HG03060 (cell line): Measurements from ENCODE around the gene CFAP65.

Source experiments
- ATAC-seq: cut with Tn5 transposase; IDR thresholded peaks from one replicate; pipeline ENCODE4 v1.9.1; 2021; ENCODE audit warnings: low read depth, moderate number of reproducible peaks; ENCODE audit not compliant: unreplicated experiment

Gene CFAP65, protein sequence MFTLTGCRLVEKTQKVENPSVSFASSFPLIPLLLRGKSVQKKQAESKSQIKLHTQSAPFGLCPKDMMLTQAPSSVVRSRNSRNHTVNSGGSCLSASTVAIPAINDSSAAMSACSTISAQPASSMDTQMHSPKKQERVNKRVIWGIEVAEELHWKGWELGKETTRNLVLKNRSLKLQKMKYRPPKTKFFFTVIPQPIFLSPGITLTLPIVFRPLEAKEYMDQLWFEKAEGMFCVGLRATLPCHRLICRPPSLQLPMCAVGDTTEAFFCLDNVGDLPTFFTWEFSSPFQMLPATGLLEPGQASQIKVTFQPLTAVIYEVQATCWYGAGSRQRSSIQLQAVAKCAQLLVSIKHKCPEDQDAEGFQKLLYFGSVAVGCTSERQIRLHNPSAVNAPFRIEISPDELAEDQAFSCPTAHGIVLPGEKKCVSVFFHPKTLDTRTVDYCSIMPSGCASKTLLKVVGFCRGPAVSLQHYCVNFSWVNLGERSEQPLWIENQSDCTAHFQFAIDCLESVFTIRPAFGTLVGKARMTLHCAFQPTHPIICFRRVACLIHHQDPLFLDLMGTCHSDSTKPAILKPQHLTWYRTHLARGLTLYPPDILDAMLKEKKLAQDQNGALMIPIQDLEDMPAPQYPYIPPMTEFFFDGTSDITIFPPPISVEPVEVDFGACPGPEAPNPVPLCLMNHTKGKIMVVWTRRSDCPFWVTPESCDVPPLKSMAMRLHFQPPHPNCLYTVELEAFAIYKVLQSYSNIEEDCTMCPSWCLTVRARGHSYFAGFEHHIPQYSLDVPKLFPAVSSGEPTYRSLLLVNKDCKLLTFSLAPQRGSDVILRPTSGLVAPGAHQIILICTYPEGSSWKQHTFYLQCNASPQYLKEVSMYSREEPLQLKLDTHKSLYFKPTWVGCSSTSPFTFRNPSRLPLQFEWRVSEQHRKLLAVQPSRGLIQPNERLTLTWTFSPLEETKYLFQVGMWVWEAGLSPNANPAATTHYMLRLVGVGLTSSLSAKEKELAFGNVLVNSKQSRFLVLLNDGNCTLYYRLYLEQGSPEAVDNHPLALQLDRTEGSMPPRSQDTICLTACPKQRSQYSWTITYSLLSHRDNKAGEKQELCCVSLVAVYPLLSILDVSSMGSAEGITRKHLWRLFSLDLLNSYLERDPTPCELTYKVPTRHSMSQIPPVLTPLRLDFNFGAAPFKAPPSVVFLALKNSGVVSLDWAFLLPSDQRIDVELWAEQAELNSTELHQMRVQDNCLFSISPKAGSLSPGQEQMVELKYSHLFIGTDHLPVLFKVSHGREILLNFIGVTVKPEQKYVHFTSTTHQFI (N-terminal part only)

DNA sequence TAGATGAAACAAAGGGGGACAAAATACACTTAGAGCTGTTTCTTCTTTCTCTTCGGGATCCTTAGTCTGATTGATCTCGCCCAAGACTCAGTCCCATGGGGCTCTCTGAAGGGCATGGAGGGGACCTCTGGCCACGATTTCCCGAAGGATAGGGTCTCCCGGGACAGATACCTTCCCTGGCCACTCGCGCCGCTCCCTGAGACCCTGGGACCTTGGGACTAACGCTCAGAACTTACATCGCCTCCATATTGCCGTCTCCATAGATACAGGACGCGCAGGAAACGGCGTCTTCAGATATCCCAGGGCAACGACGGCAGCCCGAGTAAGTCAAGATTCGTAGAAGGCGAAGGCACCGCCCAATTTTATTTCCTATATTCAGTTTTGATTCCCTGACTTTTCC, at the start of gene CFAP65:
TSS of gene CFAP65 (minus strand) at position 265 of the 400 bp plus-strand sequence. CDS start 2,468 bp downstream, outside the sequence.
- ATAC-seq: no peak

DNA sequence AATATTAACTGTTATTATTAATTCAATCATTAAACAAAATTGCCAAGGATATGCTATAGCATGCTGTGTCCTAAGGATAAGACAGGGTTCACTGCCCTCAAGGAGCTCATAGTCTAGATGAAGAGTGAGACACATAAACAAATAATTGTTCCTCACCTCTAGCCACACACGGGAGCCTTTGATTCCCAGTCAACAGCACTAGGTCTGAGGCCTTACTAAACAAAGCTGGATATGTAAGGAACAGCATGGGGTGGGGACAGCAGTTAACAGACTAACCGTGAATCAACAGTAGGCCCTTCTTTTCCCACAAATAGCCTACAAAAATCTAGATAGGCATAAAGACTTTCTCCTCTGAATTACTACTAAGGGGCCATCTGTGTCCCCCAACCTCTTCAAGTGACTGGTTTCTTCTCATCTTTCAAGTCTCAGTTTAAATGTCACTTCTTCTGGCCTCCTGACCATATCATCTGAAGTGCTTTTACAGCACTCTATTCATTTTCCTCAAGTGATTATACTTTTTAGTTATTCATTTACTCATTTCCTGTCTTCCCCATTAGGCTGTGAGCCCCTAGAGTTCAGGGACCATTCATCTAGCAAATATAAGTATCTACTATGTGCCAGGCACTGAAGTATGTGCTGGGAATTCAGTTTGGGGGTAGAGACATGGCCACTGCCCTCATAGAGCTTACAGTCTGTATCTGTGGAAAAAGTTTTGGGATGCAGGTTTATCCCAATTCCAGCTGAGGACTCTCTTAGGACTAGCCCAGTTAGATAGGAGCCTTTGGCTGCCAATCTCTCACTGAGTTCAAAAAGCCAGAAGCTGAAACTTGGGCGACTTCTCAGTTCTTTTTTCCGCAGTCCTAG, 49.4 kb upstream of the CFAP65 start:
- ATAC-seq: no peak

DNA sequence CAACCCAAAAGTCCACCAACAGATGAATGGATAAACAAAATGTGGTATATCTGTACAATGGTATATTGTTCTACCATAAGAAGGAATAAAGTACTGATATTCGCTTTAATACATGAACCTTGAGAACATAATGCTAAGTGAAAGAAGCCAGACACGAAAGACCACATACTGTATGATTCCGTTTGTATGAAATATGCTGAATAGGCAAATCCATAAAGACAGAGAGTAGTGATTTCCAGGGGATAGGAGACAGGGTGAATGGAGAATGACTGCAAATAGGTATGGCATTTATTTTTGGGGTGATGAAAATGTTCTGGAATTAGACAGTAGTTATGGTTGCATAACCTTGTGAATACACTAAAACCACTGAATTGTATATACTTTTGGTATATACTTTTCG, 48.0 kb upstream of the CFAP65 start:
- ATAC-seq: no peak

DNA sequence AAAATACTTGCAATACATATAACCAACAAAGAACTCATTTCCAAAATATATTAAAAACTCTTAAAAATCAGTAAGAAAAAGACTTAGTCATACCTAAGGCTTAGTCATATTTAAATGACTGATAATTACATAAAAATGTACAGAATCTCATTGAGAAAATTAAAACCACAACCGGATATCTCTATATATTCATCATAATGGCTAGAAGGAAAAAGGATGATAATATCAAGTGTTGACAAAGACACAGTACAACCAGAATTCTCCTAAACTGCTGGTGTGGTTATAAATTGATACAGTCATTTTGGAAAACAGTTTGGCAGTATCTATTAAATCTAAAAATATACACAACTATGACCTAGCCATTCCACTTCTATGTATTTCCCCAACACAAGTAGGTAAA, 46.5 kb upstream of the CFAP65 start:
- no peak for ATAC-seq

DNA sequence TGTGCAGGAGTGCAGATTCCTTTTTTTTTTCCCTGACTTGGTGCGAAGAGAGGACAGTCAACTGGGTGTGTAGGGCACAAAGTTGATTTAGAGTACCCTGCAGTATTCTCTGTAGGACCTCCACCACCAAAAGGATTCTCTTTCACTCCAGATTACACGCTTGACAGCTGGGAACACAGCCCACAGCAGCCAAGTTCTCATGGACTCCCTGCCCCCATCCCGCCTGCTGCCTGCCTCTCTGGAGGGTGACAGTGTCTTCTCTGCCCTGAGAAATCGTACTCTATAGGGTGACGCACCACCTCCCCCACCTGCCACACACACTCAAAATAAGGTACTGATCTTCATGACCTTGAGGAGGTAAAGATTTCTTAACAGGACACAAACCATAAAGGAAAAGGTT, 46.0 kb upstream of the CFAP65 start:
- no peak for ATAC-seq

DNA sequence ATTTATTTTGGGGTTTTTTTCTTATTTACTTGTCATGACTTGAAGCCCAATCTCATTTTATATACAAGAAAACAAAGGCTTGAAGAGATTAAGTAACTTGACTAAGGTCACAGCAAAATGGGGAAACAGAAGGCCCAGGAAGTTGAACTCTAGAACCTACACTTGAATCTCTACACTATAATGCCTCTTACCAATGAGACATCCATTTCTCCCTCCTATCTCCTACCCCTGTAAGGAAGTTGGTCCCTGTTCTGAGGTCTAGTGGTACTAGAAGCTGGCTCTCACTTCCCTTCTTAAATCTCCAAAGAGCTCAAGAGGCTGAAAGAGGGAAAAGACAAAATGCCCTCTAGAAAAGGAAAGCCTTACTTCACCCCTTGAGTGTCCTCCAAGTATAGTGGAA, 44.9 kb upstream of the CFAP65 start:
- ATAC-seq: no peak

DNA sequence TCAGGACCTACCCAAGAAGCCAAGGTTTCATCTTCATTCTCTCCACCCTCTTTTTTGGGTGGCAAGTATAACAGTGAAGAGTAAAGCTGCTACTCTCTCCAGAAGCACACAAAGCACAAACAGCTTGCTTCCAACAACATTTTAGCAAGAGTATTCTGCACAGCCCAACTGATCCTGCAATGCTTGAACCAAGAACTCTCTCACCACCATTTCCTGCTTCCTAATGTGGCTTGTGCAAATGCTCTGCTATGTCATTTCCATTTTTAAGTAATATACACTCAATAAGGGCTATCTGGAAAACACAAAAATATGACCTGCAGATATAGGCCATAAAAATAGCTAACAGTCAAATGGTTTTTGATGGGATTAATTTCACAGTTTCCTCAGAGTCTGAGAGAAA, 43.5 kb upstream of the CFAP65 start:
- ATAC-seq: no peak

DNA sequence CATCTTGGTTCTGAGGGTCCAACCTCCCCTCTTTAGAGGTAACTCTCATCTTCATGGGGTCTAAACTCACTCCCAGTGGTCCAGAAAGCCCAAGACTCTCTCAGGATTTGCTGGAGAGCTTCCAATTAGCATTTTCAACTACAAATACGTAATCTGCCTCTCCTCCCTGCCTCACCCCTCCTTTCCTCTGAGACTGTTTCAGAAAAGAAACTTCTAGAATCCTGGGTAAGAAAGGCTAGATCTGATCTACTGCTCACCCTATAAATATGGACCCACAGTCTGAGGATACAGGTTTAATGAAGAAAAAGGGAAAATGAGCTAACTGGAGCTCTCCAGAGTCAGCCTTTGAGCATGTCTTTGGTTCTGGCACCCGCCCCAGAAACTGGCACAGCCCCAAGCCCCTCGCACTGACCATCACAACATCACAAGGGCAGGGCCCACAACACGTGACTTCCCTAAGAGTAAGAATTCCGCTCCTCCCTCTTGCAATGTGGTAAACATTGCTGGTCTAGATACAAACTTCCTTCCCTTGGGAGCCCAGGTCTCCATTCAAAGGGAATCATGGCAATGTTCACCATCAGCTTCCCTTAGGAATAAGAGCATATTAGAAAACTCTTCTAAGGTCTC, 41.1 kb upstream of the CFAP65 start:
- ATAC-seq: no peak

DNA sequence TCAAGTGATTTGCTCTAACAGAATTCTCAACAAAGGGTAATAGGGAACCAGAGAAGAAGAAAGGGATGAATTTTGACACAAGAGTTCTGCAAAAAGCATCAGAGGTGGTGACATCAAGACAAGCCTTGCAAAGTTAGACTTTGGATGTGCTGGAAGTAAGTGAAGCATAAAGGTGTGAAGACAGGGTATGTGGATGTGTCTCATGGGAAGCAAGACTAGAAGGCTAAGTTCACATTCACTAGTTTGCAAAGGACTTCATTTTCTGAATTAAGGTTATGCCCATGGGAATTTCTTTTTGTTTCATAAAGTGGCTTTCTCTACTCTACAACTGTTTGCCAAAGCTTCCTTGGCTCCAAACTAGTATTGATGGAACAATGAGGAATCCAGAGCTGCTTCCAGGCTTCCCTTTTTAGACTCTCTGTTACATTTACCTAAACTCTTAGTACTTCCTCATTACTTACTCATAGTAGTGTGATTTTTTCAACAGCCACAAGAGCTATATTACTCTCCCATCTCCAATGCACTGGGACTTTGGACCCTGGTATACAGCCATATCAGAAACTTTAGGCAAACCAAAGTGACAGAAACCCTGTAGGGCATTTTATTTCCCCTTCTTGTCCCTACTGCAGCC, 40.5 kb upstream of the CFAP65 start:
- ATAC-seq: no peak

DNA sequence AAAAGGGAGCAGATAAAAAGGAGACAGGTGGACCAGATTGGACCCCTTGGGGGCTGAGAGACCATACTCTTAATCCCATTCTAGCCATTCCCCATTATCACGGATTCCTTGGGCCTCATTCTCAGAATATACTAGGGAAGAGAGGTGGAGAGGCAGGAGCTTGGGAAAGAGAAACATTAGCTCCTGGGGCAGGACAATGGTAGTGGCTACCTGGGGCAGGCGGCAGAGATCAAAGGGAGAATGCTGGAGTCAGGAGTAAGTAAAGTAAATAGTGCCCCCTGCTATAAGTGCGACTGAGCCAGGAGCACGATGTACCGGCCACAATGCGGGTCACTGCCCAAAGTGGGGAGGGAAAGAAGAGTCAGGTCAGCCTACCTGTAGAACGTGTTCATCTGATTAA, 39.8 kb upstream of the CFAP65 start:
- ATAC-seq: no peak

DNA sequence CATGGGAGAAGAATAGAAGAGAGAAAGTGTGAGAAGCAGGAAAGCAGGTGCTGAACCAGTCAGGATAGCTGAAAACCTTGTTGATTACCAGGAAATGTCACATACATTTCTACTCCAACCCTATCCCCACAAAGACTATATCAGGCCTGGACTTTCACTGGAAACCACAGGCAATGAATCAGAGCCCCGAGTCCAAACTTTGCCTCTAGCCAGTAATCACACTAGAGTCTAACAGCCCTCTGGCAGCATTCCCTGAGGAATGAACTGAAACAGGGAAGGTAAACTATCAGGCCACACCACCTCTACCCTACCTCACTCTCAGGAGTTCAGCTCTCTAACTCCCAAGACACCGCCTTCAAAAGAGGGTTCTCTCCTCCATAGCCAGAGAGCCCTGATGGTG, 38.1 kb upstream of the CFAP65 start:
- ATAC-seq: no peak

DNA sequence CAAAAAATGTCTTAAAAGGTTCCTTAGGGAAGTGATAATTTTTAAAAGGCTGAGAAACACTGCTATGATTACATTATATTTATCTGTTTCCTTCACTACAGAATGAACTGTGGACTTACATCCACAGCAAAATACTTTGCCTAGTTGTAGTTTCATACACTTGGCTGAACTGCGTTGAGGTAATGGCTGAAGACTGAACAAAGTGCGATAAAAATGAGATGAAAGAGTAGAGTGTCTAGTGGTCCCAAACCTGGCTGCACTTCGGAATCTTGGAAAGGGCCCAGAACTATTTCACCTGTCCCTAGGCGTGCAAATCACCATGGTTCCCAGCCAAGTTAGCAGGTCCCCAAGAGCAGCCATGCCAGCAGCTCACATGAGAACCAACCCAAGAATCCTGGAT, 37.6 kb upstream of the CFAP65 start:
- no peak for ATAC-seq

DNA sequence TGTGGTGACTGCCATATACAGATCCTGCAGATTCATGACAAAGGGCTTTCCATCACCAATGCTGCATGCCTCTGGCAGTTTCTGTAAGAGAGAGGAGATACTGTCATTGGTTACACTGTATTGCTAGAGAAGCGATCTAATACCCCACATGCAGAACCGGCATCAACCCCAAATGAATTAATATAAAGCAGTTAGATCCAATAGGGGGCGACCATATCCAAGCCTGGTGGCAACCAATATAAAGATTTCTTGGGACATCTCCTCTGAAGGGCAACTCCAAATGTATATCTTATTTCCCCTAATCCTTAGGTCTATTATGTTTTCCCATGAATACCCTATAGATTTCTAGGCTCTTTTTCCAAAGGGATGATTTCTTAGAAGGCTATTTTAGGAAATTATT, 36.8 kb upstream of the CFAP65 start:
- ATAC-seq: no peak

DNA sequence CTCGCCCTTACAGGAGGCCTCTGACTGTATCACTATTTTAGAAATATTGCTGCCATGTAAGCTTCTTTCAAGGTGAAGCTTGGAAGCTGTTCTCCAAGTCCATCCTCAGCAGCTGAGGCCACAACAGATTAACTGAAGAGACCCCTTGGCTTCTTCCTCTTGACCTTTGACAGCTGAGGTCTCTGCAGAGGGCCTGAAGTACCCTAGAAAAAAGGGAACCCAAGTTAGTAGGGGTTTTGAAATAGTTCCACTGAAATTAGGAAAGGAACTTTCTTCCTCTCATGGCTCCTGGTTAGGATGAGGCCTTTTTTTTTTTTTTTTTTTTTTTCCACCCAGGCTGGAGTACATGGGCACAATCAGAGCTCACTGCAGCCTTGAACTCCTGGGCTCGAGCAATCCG, 34.9 kb upstream of the CFAP65 start:
- no peak for ATAC-seq

DNA sequence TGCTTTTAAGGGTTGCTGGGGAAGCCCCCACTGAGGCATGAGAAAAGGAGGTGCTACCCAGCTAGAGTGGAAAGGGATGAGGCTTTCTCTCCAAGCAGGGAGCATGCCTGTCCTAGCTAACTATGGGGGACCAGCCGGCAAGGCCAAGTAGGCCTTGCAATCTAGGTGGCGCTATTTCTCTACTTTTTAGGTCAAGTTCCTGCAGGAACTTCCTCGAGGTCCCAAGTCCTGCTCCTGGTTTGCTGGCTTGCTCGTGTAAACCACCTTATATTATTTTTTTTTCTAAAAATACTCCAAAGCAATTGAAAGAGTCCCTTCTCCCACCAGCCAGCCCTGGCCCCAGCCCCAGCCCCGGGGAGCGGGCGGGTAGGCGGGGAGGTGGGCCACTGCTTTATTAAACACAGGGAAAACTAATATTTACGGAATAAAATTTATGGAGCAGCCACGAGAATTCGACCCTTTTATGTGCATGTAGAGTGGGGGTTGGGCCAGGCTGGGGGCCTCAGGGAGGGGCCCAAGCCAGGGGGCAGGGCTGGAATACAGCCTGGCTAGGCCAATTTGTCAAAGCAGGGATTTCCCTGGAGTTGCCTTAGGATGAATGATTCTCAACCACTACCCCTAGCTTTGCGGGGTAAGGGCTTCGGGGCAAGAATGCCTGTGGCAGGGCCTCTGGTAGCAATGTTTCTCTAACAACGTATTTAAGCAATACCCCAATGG, 32.3 kb upstream of the CFAP65 start:
- ATAC-seq: no peak

DNA sequence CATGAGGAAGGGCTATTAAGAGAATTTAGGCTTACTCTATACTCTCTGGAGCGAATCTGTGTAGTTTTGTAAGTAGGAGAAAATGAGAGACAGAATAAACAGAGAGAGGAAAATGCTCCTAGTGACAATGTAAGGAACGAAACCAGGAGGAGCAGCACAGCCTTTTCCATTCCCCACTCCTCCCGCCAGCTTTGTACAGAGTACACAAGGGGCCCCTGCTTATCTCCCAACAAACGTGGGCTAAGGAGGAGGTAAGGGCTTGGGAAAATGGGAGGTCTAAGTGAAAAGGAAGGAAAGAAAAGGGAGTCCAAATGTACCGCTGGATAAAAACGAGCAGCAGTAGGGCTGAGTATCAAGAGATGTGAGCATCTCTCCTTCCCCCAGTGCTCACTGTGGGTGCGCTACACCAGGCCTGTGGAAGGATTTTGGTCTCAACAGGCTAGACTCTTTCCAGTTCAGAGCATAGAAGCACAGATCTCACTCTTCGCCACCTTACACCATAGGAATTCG, 31.5 kb upstream of the CFAP65 start:
- no peak for ATAC-seq

DNA sequence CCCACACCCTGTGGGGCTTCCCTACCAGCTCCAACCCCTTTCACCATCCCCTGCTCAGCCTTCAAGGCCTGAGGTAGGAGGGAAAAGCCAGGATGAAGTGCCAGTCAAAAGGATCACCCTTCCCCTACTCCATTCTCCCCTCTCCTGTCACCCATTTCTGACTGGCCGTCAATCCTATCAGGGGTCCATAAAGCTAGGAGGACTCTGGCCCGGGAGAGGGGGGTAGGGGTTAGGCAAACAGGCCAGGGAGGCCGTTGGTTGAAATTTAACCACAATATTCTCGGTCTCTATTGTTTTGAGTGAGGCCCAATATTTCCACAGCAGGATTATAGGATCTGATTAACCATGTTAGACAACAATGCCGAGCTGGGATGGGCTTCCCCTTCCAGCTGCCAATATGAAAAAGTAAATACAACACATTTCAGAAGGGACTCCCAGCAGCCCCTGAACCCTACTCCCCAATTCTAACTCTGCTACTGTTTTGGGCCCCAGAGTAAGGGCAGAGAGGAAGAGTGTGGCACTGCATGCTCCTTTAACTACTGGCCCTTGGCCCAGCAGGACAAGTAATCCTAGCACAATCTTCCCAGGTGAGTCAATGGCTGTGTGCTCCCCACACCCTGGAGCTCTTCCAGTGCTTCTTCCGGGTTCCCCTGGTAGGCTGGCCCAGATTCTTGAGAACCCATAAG, 30.0 kb upstream of the CFAP65 start:
- no peak for ATAC-seq

DNA sequence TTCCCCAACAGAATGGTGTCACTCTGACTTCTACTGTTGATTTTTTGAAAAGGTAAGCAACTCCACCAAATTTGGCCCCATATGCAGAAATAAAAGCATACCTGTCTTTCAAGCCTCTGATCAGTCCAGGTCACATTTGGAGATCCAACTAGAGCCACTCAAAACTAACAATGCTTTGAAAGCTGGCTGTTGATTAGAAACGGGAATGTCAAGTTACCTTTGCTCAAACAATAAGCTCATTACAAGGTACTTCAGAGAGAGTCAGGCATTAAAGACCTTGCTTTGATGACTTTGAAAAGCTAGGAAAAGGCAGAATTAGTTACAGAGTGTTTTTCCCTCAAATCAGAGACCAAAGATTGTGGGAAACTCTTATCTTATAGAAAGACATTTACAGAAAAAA, 24.2 kb upstream of the CFAP65 start:
- ATAC-seq: no peak
